Heart left ventricle (tissue), 13 donors: Measurements from ENCODE around the gene LAMC3.
"Not testable (repeated sequence)": the region's sequence is repeated elsewhere in the genome, so short reads cannot be mapped to it uniquely, and the experiment has no call there.

ENCODE experiments used
- POLR2A ChIP-seq, 2 donors: fragments of 450-650 bp; IDR thresholded peaks; one replicate each; pipeline ENCODE4 v1.6.1; 2017; ENCODE audit warnings: antibody characterized with exemption in 2 of 2, mild to moderate bottlenecking in 2 of 2, moderate library complexity in 2 of 2
- TF ChIP-seq, protein P1 (sequence below), 12 donors: fragments of 200-600 bp; sonication (generic) in 4 of 12; IDR thresholded peaks; one replicate each; pipeline versions ENCODE4 v1.5.0 to v1.8.0; 2018 to 2022; ENCODE audit warnings: antibody characterized with exemption in 12 of 12, mild to moderate bottlenecking in 5 of 12
- donor health status: ischemic (EF 13 %, LVEDD 7.1; RV severe dilation, severe dysfunction).
- donor health status: DM: no; HTN: yes; CAD: no.
- donor health status: DM: no; HTN: no; CAD: no.
- donor health status: ischemic (EF 25% LVEDD 6.9; RV normal size, moderate dysfunction).
- donor health status: ischemic (EF 25% LVEDD 5.7; RV mildly dilated, moderate dysfunction).
- donor health status: ischemic (EF 35%, LVEDD 5.7; RV mildly dilated, moderate dysfunction).
- donor health status: nonischemic (EF 11% LVEDD 7.7; RV severe dilation, severe dysfunction).
- donor health status: DM: yes; HTN: yes; CAD: no.
- donor health status: PGD.
- donor health status: ischemic (EF 29% LVEDD 5.4; RV normal size, mild dysfunction).
- donor health status: nonischemic (EF 23%, LVEDD 6.1; RV moderate dilation, normal function).

- not testable (repeated sequence) for TF ChIP-seq POLR2A (IDR thresholded peaks at IDR 0.05)
- TF ChIP-seq, protein P1, sequence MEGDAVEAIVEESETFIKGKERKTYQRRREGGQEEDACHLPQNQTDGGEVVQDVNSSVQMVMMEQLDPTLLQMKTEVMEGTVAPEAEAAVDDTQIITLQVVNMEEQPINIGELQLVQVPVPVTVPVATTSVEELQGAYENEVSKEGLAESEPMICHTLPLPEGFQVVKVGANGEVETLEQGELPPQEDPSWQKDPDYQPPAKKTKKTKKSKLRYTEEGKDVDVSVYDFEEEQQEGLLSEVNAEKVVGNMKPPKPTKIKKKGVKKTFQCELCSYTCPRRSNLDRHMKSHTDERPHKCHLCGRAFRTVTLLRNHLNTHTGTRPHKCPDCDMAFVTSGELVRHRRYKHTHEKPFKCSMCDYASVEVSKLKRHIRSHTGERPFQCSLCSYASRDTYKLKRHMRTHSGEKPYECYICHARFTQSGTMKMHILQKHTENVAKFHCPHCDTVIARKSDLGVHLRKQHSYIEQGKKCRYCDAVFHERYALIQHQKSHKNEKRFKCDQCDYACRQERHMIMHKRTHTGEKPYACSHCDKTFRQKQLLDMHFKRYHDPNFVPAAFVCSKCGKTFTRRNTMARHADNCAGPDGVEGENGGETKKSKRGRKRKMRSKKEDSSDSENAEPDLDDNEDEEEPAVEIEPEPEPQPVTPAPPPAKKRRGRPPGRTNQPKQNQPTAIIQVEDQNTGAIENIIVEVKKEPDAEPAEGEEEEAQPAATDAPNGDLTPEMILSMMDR (IDR thresholded peaks at IDR 0.05) = not testable (repeated sequence)
These were observed 106.4 kb downstream of the LAMC3 start for GRCh38 chr9:131115360-131115742.
